ENCODE results near the gene AGBL1.
A peak's percentile ranks its signal among the peaks of the same experiment; 100 is the strongest.
"Not testable (repeated sequence)": the region's sequence is repeated elsewhere in the genome, so short reads cannot be mapped to it uniquely, and the experiment has no call there.

Gene AGBL1

GRCh38 chr15:86522721-86523120, 443.1 kb downstream of the AGBL1 start:
- DNase-seq, result no peak

GRCh38 chr15:86526938-86527690, 447.4 kb downstream of the AGBL1 start:
- DNase-seq, result no peak

GRCh38 chr15:86528094-86528493, 448.4 kb downstream of the AGBL1 start:
- DNase-seq, result not testable (repeated sequence)

GRCh38 chr15:86538141-86538540, 458.5 kb downstream of the AGBL1 start:
- no peak for DNase-seq

DNA sequence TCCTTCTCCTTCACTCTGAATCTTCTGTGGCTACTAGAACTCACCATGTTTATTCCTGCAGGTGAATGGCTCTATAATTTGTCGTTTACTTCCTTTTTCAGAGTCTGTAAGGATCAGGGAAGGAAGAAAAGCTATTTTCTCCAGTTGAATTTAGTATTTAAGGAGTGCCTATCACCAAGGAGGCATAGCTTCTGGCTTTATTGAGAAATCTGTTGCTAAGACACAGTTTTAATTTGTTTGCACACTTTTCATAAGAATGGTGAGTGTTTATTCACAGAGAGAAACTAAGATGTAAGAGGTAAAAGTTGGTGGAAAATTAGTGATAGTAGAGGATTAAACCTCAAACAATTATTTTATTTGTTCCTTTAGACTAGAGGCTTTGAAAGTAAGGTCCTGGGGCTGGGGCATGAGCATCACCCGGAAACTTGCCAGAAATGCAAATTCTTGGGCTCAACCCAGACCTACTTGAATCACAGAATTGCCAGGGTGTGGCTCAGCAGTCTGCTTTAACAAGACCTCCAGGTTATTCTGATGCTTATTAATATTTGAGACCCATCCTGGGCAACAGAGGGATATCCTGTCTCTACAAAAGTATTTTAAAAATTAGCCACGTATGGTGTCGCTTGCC, 461.3 kb downstream of the AGBL1 start:
- no peak for DNase-seq

GRCh38 chr15:86541540-86541939, 461.9 kb downstream of the AGBL1 start:
- DNase-seq, result no peak

- DNase-seq, result no peak
These were observed 470.4 kb downstream of the AGBL1 start for GRCh38 chr15:86550075-86550474.

DNA sequence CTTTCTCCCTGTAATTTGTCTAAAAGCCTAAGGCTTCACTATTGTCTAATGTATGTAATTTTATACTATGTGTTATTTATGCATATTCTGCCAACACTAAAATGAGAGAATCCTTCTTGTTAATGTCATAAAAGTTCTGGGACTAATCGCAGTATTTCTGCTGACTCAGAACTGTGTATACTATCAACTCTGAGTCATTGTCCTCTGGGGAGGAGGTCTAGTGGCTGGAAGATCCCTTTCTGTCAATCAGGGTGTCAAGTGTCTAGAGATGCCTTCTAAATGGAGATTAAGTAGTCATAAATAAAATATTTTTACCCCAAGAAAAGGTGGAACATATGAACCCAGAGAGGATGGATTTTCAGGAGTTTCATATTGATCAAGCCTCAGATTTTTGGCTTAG, 473.4 kb downstream of the AGBL1 start:
- no peak for DNase-seq

DNA sequence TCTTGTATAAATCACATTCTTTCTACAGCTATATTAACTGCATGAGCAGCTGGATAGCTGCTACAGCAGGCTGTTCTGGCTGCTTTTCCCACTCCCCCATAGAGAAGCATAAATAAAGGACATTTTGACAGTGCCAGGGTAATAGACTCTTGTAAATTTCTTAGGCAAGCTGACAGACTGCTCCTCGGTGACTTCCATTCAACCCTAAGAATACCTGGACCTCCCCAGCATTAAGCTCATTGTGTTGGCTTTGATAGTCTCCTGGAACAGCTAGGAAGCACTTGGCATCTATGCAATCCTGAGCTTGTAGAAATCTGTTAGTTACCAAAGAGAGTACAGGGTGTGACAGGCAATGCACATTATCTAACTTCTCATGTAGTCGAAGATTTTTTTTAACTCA, 475.4 kb downstream of the AGBL1 start:
- peak; percentile 16 for DNase-seq

GRCh38 chr15:86555939-86556338, 476.3 kb downstream of the AGBL1 start:
- DNase-seq, result no peak

DNA sequence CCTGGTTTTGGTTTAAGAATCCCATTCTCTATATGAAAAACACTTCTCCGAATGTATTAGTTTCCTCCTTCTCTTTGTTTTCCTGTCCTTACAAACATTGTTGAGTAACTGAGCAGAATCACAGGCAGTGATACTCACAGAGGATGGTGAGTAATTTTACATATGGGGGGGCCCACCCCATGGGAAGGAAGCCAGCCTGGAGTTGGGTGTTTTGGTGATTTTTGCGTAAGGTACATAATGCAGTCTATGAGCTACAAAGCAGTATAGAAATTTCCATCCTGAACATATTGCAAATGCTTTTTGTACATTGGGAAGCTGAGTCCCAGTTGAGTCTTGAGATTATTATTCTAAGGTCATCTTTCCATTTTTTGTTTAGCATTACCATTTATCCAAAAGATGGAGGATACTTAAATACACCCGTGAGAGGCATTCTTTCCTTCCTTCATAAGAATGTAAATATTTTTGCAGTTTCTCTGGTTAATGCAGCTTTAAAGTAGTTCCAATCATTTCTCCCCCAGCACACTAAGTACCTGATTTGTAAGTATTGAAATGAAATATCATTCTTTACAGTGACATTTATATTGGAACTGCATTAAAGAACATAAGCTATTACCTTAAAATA, 476.8 kb downstream of the AGBL1 start:
- DNase-seq, result no peak

DNA sequence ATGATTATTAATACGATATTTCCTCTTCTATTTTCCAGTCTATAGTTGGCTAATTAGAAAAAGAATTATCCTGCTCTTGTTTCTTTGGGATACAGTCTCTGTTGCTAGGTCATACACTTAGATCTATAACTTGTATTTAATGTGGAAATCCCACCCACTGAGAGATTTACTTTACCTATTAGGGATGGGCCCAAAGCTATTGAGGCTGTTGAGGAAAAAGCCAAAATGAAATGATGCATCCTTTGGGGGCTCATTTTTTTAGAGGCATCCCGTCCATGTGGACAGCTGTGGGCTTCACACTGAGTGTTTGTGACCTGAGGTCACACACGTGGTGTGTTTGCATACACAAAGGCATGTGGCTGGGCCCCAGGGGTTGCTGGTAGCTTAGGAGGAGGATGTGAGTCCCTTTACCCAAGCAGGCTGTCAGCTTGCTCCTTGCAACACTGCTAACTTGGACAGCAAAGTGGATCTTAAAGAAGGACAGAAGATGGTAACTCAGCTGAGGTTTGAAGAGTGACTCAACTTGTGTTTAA, 477.4 kb downstream of the AGBL1 start:
- no peak for DNase-seq

GRCh38 chr15:86558252-86558651, 478.6 kb downstream of the AGBL1 start:
- DNase-seq, result no peak

DNA sequence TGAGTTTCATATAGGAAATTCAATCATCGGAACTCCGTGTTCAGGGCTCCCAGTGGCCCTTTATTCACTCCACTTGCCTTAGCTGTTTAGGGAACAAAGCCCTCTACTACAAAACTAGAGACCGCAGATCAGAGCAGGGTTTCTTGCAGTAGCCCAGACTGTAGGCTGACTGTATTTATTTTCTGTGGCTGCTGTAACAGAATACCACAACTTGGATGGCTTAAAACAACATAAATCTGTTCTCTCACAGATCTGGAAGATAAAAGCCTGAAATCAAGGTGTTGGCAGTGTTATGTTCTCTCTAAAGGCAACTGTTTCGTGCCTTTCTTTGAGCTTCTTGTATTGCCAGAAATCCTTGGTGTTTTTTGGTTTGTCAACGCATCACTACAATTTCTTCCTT, 479.0 kb downstream of the AGBL1 start:
- DNase-seq, result no peak

GRCh38 chr15:86568378-86568777, 488.7 kb downstream of the AGBL1 start:
- no peak for DNase-seq

DNA sequence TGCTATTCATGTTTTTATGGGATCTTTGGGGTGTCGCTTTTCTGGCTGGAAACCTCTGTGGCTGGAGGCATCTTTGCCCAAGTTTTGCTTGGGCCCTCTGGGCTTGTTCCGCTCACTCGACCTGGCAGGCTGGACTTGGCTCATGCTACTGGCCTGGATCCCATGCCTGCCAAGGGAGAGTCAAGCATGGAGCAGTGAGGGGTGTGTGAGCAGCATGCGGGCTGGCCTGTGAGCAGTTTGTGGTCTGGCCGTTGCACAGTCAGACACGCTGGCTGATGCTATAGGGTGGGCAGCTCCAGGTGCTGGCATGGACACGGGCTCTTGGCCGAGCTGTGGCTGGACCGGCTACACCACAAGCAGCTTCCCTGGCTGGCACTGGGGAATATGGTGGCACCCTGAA, 491.1 kb downstream of the AGBL1 start:
- no peak for DNase-seq

DNA sequence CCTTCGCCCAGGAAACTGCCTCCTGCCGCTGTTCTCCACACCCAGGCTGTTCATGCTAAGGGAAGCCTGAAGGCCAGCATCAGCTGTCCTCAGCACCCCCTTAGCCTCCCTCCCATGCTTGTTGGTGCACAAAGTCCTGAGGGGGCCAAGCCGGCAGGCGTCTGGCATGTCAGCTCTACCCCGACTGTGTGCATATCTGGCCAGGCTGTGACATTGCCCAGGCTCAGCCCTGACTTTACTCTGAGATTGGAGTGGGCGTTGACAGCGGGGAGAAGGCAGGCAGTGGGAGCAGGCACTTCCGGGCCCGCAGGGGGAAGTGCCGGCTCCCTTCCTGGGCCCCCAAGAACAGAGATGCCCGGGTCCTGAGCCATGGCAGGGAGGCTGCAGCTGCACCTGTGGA, 492.2 kb downstream of the AGBL1 start:
- no peak for DNase-seq

DNA sequence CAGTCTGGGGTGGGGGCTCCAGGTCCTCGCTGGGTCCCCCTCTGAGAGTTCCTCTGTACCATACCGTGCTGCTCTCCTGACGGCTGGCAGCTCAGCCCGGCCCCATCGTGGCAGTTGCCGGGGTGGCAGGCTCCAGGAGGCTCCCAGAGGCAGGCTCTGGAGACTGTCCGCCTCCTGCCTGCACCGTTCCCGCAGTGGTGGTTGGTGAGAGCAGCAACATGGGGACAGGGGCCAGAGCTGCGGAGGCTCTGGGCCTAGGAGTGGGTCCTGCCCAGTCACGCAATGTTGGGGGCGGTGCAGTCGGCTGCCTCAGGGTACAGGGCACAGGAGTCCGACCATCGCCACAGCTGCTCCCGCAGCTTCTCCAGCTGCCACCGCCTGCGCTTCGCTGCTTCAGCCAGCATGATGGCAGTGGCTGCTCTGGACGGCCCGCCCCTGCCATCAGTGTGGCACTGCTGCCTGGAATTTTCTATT, 492.7 kb downstream of the AGBL1 start:
- DNase-seq, result no peak

DNA sequence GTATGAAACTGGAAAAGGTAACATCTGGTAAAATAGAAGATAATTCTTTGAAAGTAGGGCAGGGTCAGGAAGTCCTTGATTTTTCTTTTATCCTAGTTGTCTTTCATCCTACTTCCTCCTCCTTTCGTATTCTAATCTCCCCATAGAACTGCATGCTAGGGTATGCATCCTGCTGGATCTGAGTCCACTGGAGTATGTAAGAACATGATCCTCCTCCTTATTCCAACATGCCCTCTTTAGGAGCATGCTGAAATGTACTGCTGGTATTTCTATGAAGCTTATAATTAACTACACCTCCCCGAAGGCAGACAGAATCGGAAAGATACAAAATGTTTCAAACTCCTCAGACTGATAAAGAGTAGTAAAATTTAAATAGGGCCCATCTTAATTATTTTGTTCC, 493.8 kb downstream of the AGBL1 start:
- DNase-seq, result no peak

- no peak for DNase-seq
These were observed 508.7 kb downstream of the AGBL1 start for GRCh38 chr15:86588413-86588812.

DNA sequence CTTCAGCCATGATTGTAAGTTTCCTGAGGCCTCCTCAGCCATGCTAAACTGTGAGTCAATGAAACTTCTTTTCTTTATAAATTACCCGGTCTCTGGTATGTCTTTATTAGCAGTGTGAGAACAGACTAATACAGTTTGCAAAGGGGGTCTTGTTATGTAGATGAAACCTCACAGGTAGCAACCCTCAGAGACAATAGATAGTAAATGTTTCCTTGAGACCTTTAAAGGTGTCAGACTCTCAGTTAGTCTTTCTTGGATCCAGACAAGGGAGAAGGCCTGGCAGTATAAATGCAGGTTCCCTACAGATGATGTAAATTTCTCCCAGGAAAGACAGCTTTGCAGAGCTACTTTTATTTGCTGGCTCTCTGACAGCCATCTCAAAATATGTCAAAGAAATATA, 510.8 kb downstream of the AGBL1 start:
- DNase-seq, result no peak

DNA sequence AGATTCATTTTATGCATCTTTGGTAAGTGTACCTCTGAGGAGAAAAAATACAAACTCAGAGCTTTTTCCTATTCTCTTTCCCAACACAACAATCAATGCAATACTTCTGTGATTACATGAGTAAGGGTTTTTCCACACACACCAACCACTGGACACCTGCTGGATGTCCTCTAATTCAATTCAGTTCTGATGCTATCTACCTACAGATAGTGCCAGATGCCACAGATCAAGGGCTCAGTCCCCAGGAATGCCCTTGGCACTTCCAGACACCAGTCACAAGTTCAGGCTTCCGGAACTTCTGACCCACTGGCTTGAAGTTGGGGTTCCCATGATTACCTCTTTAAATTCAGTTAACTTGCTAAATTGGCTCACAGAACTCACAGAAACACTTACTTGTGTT, 511.5 kb downstream of the AGBL1 start:
- DNase-seq, result no peak

DNA sequence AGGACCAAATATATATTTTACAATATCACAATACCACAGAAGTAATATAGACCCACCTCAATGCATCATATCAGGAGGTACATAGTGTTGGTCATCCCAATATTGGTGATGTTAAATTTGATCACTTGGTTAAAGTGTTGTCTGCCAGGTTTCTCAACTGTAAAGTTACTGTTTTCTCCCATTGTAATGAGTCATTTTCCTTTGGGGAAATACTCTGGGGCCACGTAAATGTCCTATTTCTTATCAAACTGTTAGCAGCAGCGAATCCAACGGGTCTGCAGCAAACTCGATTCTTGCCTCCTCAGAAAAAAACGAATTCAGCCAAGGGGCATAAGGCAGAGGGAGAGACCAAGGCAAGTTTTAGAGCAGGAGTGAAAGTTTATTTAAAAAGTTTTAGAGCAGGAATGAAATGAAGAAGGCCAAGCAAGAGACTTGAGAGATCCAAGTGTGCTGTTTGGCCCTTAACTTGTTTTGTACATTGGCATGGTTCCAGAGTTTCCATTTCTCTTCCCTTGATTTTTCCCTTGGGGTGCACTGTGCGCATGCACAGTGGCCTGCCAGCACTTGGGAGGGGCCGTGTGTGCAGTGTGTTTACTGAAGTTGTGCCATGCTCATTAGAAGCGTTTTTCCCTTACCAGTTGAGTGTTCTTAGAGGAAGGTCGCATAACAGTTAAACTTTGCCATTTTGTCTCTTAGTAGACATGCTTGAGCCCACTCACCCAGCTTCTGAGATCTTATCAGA, 512.5 kb downstream of the AGBL1 start:
- DNase-seq, result no peak
